GM12878 (cell line): ENCODE results near the gene LCMT1. TPM values are rescaled to one million over a fixed set of nuclear protein-coding genes. Genes with fewer than 3 reads are reported as not detected.

Experiments
- ATAC-seq: fragments of 200-7000 bp; cut with Tn5 transposase; 3 replicates; pipeline ENCODE4 v1.9.1; 2020; ENCODE audit warnings: mild to moderate bottlenecking, moderate library complexity
- BruUV-seq: library from RNA; stranded (reverse); fragments of 400-500 nt; replicated peaks from 2 replicates; lab custom pipeline; 2021; lab: Mats Ljungman, UMichigan
- CTCF ChIA-PET: fragments of 300-600 bp; sonication (Branson Sonifier 250); formaldehyde crosslinking; extraction: SDS; loops from one replicate; lab custom pipeline; 2021; ENCODE audit warnings: inconsistent platforms; lab: Yijun Ruan, JAX
- POLR2A ChIA-PET: fragments of 350-600 bp; formaldehyde crosslinking; extraction: SDS; loops from one replicate; lab custom pipeline; 2021; ENCODE audit warnings: inconsistent platforms; lab: Charles Lee
- RAD21 ChIA-PET: fragments of 300-600 bp; sonication (Branson Sonifier 250); formaldehyde crosslinking; loops from one replicate; lab custom pipeline; 2023; ENCODE audit warnings: antibody characterized with exemption; ENCODE audit not compliant: unreplicated experiment; lab: Charles Lee
- SMC1A ChIA-PET: fragments of 300-600 bp; sonication (Branson Sonifier 250); formaldehyde crosslinking; loops from one replicate; lab custom pipeline; 2023; ENCODE audit not compliant: unreplicated experiment, uncharacterized antibody; lab: Charles Lee
- DNase-seq: peaks from one replicate; pipeline ENCODE4 v3.0.0-alpha.2; 2011; ENCODE audit warnings: low read depth, low spot score
- FAIRE-seq: peaks from 3 replicates; lab custom pipeline; 2011; peaks lifted over from hg19 to GRCh38; lab: Jason Lieb, UNC
- H2AFZ ChIP-seq: 2 replicates; pipeline ENCODE4 v1.6.0; 2011; ENCODE audit warnings: low read depth, low read length, control low read depth; ENCODE audit not compliant: control insufficient read depth
- H3K27ac ChIP-seq: 2 replicates; pipeline ENCODE4 v1.5.1; 2011; ENCODE audit warnings: control low read depth; ENCODE audit not compliant: control insufficient read depth, insufficient read depth
- H3K27me3 ChIP-seq, 2 experiments: replicated peaks in 1 of 2; 2 replicates each; pipeline versions ENCODE4 v1.6.0 to v1.6.1; 2011; ENCODE audit warnings: low read length in 1 of 2; ENCODE audit not compliant: control insufficient read depth in 2 of 2, insufficient read depth in 2 of 2
- H3K36me3 ChIP-seq, 2 experiments: 2 replicates each; pipeline ENCODE4 v1.5.1; 2011; ENCODE audit warnings: low read length in 1 of 2; ENCODE audit not compliant: control insufficient read depth in 2 of 2, insufficient read depth in 2 of 2
- H3K4me1 ChIP-seq: 2 replicates; pipeline ENCODE4 v1.6.1; 2011; ENCODE audit warnings: mild to moderate bottlenecking, low read length, moderate library complexity, mixed read lengths; ENCODE audit not compliant: control insufficient read depth, insufficient read depth
- H3K4me2 ChIP-seq: 2 replicates; pipeline ENCODE4 v1.6.0; 2011; ENCODE audit warnings: control low read depth; ENCODE audit not compliant: control insufficient read depth, insufficient read depth
- H3K4me3 ChIP-seq: fragments of 200-600 bp; sonication (generic); 2 replicates; pipeline ENCODE4 v1.5.1; 2016
- H3K79me2 ChIP-seq: 2 replicates; pipeline ENCODE4 v1.6.0; 2011; ENCODE audit warnings: low read length; ENCODE audit not compliant: control insufficient read depth, insufficient read depth
- H3K9ac ChIP-seq: 2 replicates; pipeline ENCODE4 v1.8.0; 2011; ENCODE audit warnings: low read length, control low read depth, mixed read lengths; ENCODE audit not compliant: control insufficient read depth, insufficient read depth
- H3K9me3 ChIP-seq: replicated peaks from 3 replicates; pipeline ENCODE4 v1.5.1; 2011; ENCODE audit warnings: mild to moderate bottlenecking, low read length; ENCODE audit not compliant: control insufficient read depth, insufficient read depth
- H4K20me1 ChIP-seq: 2 replicates; pipeline ENCODE4 v1.6.0; 2011; ENCODE audit not compliant: control insufficient read depth, insufficient read depth
- BCLAF1 ChIP-seq: fragments of 450-650 bp; IDR thresholded peaks from 2 replicates; pipeline ENCODE4 v1.6.1; 2017; ENCODE audit warnings: antibody characterized with exemption, mild to moderate bottlenecking, moderate library complexity
- BHLHE40 ChIP-seq, 2 experiments: fragments of 450-650 bp in 1 of 2; IDR thresholded peaks; 2 replicates each; pipeline ENCODE4 v1.6.1; 2011 to 2017; ENCODE audit warnings: low read depth in 2 of 2, borderline replicate concordance in 1 of 2, improper control_type of control experiment in 1 of 2, low read length in 1 of 2, mild to moderate bottlenecking in 1 of 2
- CBX5 ChIP-seq: sonication (generic); IDR thresholded peaks from 2 replicates; pipeline ENCODE4 v1.6.1; 2016; ENCODE audit warnings: low read depth, moderate library complexity, mild to moderate bottlenecking, inconsistent platforms
- CREM ChIP-seq: IDR thresholded peaks from 2 replicates; pipeline ENCODE4 v1.6.1; 2014; ENCODE audit warnings: antibody characterized with exemption, low read depth
- E2F8 ChIP-seq: fragments of 450-650 bp; IDR thresholded peaks from 2 replicates; pipeline ENCODE4 v1.6.1; 2018; ENCODE audit warnings: mild to moderate bottlenecking, low read depth, moderate library complexity; ENCODE audit not compliant: partially characterized antibody
- ESRRA ChIP-seq: IDR thresholded peaks from 2 replicates; pipeline ENCODE4 v1.6.1; 2012; ENCODE audit warnings: mild to moderate bottlenecking, low read length, improper control_type of control experiment
- HDAC2 ChIP-seq: fragments of 200-600 bp; sonication (generic); IDR thresholded peaks from 2 replicates; pipeline ENCODE4 v1.6.1; 2017
- LARP7 ChIP-seq: fragments of 450-650 bp; IDR thresholded peaks from 2 replicates; pipeline ENCODE4 v1.6.1; 2017; ENCODE audit warnings: mild to moderate bottlenecking
- PBX3 ChIP-seq: IDR thresholded peaks from 2 replicates; pipeline ENCODE4 v1.6.1; 2011; ENCODE audit warnings: mild to moderate bottlenecking, low read depth, low read length, moderate library complexity; ENCODE audit not compliant: insufficient replicate concordance
- REST ChIP-seq: IDR thresholded peaks from 2 replicates; pipeline ENCODE4 v1.6.1; 2012; ENCODE audit warnings: mild to moderate bottlenecking, low read depth, low read length
- RFX5 ChIP-seq: IDR thresholded peaks from 2 replicates; pipeline ENCODE4 v1.6.1; 2011; ENCODE audit warnings: low read depth, low read length, improper control_type of control experiment
- WGBS: methylation state at CpG from one replicate; pipeline ENCODE4 v1.1.6; 2016; ENCODE audit warnings: low lambda C conversion rate; ENCODE audit not compliant: insufficient replicate concordance, insufficient coverage; ENCODE audit errors: missing lambda C conversion rate; 5-methylcytosine and 5-hydroxymethylcytosine counted together
- in situ Hi-C: fragments of 300-500 bp; cut with MboI; formaldehyde crosslinking; loops from 9 replicates; pipeline ENCODE4 v1.14.3; 2018; ENCODE audit warnings: mixed read lengths
- intact Hi-C: fragments of 100-400 bp; cut with micrococcal nuclease; formaldehyde crosslinking; loops from one replicate; pipeline ENCODE4 v1.14.2; 2022; ENCODE audit not compliant: unreplicated experiment
- polyA plus RNA-seq, 11 experiments: library from polyadenylated mRNA; depleted of rRNA in 4 of 11; unstranded in 6 of 11; stranded (reverse) in 5 of 11; fragments of >200 nt; fragmentation: Nextera tagmentation in 4 of 11; fragmentation: Illumina TruSeq in 1 of 11; extraction: Ambion mirVana in 4 of 11; extraction: Trizol in 1 of 11; gene quantifications; 1 replicate in 1 of 11; 2 replicates in 10 of 11; pipeline versions ENCODE4 v1.2.1 to v1.2.3, GENCODE V29; 2011 to 2016; ENCODE audit warnings: inconsistent platforms in 2 of 11, missing spikeins in 2 of 11, low read depth in 1 of 11
- total RNA-seq, 4 experiments: library from RNA; depleted of rRNA in 3 of 4; stranded (reverse); fragments of >200 nt in 3 of 4; fragmentation: Illumina TruSeq in 1 of 4; extraction: Trizol in 1 of 4; gene quantifications; 2 replicates each; pipeline versions ENCODE4 v1.2.1 to v1.2.3, GENCODE V29; 2013 to 2021

LCMT1 gene
- total and polyA plus RNA-seq, 10 of the 15 experiments (the other 5 are each of a cell fraction or from before 2014, with no cell fraction given), result 19.7 to 51.2 (median 32.6) TPM

GRCh38 chr16:25114121-25114520, 2.6 kb downstream of the LCMT1 start:
- FAIRE-seq (no peak), ATAC-seq (no peak), DNase-seq (no peak)
- RAD21 ChIA-PET, result no interaction called here
- Histone ChIP-seq H3K36me3 (no peaks in the 10 kb centered on the region; a peak in 1 of 4 replicates), H2AFZ (no peak overlapping the region), H3K9me3 (no peaks in the 10 kb centered on the region), H4K20me1 (no peaks in the 10 kb centered on the region; the same call in 1 of the 2 replicates), H3K79me2 (peaks cover 12% of the 10 kb centered on the region), H3K27ac (no peak overlapping the region), H3K4me2 (no peak overlapping the region), H3K27me3 (no peaks in the 10 kb centered on the region), H3K9ac (no peak overlapping the region), H3K4me3 (no peak overlapping the region), H3K4me1 (no peaks in the 10 kb centered on the region)
- no TSS peak for BruUV-seq
- POLR2A ChIA-PET, result no interaction called here
- in situ Hi-C loops, result no loop called here
- SMC1A ChIA-PET, result no interaction called here
- intact Hi-C loops, result loop anchor here (10.0 kb wide), 1 partner anchor 279 kb away; no protein-coding TSS in a partner anchor
- CTCF ChIA-PET, result interaction anchor here (1.1 kb wide), 1 partner anchor 8 kb away, joined by 3 read pairs; no protein-coding TSS in a partner anchor
- WGBS, result 100% methylated on average over 1 of the region's 1 CpG
- TF ChIP-seq HDAC2 (no peak), BCLAF1 (no peak), CBX5 (no peak), BHLHE40 (IDR thresholded peaks at IDR 0.05; ENCODE audit: borderline replicate concordance in 1 of 2, low read depth in 2 of 2, low read length in 1 of 2) (no peak), LARP7 (no peak), REST (no peak), E2F8 (no peak), RFX5 (no peak), CREM (no peak), PBX3 (no peak), ESRRA (no peak)
